HG03280 (cell line): ENCODE data around the gene CCSER2.
"Not testable (repeated sequence)": the region's sequence is repeated elsewhere in the genome, so short reads cannot be mapped to it uniquely, and the experiment has no call there.

ENCODE experiments used
- ATAC-seq: cut with Tn5 transposase; IDR thresholded peaks from one replicate; pipeline ENCODE4 v1.9.1; 2021; ENCODE audit warnings: mild to moderate bottlenecking, moderate library complexity; ENCODE audit not compliant: unreplicated experiment

CCSER2 gene

DNA sequence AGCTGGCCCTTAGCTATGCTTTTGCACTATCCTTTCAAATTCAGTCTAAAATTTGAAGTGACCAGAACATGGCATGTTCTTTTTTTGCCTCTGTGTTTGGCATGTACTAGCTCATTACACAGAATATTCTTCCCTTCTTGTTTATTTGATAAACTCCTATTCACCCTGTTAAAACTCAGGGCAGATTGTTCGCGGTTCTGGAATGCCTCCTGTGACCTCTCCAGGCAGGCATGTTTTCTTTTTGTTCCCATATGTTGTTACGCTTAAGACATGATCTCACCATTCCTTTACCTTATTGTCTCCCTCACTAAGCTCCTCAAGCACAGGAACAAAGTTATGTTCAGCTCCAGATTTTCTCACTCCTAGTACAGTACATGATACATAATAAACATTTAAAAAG is 181.7 kb downstream of the CCSER2 start:
- no peak for ATAC-seq

DNA sequence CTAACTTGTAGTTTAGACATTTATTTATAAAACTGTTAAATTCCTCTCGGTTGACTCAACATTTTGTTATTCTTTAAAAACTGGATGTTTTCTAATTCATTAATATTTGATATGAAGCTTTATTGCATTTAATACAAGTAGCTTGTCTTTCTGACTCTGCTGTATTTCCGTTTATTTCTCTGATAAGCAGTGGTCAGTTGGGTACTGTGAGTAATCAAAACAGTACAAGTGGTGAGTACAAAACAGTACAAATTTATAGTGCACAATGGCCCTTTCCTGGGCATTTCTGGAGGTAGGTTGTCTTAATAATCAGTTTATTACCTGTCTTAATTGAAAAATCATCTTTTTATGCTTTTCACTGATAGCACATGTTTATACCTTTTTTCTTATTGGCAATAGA is 182.7 kb downstream of the CCSER2 start:
- ATAC-seq, result no peak

DNA sequence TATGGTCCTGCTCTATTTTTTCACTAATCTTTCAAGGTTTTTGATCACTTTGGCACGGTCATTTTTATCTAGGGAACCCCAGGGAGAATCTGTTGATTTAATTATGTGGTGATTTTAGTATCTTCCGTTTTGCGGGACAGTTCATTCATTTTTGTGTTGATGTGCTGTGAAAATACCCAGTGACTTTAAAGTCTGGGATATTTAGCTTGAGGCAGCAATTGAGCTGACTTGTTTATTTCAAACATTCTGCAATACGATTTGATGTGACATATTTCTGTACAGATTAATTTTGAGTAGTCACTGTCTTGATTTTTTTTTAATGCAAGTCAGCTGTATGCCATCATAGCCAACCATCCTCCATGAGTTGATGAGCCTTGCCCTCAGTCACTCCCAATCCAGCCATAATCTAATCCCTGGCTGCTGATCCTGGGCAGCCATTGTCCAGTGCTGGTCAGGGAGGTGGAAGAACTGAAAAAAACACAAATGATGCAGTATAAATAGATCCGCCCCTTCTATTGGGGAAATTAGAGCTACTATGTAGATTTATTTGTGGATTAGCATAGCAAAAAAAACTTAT is 183.4 kb downstream of the CCSER2 start:
- no peak for ATAC-seq

DNA sequence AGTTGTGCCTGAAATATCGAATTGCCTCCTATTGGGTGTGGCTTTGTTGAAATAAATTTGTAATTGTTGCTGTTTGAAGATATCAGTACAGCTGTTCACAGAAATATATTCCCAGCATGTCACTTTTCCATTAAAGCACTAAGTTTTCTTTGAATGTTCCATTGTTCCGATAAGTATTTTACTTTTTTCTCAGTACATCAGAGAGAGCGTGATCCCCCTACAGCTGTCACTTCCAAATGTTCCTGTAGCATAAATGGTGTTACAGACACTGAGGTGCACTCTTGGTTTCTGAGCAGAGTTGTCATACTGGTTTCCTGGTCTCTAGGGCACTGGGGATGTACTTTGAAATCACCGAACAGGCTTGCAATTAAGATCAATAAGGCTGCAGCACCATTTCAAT is 189.2 kb downstream of the CCSER2 start:
- no peak for ATAC-seq

DNA sequence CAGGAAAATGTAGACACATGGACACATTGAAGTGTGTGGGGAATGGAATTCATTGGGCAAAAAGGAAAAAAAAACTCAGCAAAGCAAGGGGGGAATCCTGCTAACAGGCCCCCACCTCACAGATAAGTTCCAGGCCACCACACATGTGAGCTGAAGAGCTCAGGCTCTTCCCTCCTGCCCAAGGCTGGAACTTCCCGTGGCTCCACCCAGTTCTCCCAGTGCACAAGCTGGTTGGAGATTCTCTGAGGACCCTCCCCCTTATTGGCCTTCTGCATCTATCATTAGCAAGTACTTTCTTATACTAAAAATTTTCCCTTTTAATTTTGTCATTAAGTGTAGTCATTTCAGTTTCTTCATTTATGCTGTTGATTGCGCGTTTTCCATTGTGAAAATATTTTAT is 190.8 kb downstream of the CCSER2 start:
- ATAC-seq, result no peak

DNA sequence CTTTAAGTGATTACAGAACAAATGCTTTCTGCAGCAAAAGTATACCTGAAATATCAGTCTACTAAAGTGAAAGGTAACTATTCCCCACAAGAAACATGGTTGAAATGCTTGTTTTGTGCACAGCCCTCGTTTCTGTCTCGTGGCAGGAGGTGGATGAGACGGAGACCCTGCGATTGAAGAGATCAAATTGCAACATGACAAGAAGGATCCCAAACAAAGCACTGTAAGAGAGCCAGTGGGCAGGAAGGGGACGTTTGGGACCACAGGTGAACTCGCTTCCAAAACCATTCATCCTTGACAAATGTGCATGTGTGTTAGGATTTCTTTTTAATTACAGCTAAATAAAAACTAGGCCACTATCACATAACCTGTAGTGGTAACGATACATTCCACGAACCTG is 192.6 kb downstream of the CCSER2 start:
- ATAC-seq, result no peak

DNA sequence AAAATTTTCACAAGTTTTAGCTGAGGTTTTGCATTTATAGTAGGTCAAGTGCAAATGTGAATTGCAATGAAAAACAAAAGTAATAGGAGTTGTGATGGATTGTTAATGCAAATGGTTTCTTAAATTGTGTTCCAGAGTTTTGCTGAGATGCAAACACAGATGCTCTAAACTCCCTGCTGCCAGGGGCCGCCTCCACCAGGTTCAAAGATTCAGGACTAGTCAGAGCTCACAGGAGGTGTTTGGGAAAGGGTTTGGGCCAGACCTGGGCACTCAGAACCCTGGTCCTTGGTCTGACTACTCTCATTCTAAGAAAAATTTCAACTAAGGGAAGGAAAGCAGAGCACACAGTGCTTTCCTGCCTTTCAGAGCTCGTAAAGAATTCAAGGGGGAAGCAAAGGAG is 193.1 kb downstream of the CCSER2 start:
- no peak for ATAC-seq

DNA sequence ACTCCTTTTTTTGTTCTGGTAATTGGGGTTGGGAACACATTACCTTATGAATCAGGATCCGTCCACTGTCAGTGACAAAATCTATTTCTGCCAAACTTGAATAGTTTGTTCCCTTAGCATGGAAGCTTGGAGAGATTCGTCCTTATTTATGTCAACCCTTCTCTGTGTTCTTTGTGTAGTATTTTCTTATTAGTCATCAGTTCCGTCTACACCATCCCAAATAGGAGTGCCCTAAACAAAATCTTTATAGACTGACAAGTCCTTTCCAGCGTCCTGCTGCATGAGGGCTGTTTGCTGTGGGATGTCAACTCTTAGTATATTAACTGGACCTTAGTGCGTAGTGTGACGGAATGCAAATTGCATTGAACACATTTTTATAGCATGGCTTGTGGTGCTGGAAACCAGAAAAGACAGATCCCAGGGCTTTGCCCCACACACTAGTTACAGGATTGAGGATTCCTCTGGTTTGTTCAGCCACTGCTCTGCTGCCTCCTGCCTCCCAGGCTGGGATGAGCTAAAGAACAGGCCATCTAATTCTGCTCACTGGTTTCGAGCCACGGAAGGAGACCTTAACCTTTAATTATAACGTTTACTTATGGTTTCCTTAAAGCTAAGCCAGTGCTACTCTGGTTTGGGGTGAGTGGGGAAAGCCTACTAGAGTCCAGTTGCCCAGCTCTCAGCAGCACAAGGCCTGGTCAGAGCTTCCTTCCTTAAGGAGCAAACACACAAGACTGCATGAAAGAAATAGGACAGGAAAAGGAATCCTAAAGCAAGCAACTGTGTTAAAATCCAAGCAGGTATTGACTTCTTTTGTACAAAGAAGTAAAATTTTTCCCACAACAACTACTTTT is 194.4 kb downstream of the CCSER2 start:
- ATAC-seq, result no peak

DNA sequence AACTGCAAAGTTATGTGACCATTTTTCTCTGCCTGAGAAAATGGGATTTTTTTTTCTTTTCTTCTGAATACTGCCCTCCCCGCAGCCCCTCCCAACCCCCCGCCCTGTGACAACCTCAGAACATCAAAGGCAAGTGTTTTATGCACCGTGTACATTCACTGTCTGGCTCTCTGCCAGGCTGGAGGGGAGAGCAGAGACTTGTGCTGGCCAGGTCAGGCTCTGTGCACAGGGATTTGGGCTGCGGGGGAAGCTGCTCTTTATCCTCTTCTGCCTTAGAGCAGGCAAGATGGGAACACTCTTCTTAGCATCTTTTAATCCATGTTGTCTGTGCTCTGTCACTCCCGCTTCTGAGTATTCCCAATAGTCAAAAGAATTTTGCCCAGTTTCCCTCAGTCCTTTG is 195.1 kb downstream of the CCSER2 start:
- ATAC-seq, result no peak

DNA sequence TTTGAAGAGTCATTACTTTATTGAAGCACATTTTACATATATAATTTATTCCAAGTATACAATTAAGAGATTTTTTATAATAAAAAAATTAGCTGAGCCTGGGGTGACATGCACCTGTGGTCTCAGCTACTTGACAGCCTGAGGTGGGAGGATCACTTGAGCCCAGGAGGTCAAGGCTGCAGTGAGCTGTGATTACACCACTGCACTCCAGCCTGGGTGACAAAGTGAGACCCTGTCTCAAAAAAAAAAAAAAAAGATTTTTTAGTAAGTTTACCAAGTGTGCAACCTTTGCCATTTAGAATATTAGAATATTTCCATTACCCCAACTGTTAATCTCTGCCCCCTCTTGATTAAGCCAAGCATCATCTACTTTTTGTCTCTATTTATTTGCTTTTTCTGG is 196.0 kb downstream of the CCSER2 start:
- no peak for ATAC-seq

DNA sequence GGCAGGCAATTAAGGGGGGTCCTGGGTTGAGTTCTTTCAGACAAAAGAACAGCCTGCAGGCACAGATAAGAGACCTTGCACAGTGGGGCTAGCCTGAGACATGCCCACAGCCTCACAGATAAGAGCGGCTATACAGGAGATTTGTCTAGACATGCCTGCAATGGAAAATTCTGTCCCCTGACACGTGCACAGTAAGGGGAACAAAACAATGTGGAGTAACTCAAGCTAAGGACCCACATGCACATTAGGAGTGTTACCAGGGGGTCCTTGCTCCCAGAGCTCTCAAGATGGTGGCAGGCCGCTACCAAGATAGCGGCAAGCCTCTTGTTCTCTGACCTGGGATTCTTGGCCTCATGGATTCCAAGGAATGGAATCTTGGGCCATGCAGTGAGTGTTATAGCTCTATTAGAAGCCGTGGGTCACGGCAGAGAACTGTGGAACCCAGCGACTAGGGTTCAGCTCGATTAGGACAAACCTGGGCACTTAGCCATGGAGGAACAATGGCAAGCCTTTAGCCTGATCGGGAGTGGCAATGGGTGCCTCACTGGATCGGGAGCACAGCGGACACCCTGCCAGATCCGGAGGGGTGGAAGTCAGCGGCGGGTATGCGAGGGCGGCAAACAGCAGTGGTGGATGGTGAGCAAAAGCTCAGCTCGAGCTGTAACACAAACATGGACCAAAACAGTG is 196.9 kb downstream of the CCSER2 start:
- ATAC-seq, result no peak

DNA sequence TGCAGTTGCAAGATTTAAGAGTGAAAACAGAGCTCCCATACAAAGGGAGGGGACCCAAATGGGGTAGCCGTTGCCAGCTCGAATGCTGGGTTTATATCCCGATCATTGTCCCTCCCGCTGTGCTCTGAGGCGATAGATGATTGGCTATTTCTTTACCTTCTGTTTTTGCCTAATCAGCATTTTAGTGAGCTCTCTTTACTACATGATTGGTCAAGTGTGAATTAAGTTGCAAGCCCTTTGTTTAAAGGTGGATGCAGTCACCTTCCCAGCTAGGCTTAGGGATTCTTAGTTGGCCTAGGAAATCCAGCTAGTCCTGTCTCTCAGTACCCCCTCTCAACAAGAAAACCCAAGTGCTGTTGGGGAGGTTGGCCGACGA is 197.4 kb downstream of the CCSER2 start:
- ATAC-seq, result not testable (repeated sequence)

DNA sequence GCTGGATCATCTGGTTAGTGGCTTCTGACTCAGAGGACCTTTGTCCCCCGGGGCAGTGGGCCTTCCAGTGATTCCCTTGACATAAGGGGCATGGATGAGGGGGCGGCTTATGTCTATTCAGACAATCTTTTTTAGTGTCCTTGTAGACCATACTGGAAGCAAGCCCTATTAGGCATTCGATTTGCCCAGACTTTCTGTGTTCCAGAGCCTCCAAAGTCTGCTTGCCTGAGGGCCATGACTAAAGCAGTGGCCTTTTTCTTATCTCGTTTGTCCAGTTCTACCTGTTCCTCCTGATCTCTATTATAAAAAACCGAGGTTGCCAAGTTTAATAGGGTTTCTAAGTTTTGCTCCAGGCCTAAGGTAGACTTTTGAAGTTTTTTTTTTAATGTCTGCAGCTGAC is 199.0 kb downstream of the CCSER2 start:
- ATAC-seq, result not testable (repeated sequence)

DNA sequence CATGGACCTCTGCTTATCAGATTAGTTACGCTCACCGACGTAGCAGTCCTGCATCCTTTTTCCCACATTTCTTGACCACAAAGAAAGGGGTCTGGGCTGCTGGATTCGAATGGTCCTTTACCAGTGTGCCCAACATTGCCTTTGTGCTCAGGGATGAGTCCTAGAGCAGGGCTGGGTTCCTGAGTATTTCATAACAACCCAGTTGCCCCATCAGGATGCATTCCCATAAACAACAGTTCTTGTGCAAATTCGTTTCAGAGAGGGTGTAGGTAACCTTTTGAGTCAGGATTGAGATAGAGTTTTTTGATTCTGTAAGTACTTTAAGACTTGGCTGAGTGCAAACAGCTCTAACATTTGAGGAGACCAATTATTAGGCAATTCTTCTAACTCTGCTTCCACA is 200.1 kb downstream of the CCSER2 start:
- not testable (repeated sequence) for ATAC-seq

DNA sequence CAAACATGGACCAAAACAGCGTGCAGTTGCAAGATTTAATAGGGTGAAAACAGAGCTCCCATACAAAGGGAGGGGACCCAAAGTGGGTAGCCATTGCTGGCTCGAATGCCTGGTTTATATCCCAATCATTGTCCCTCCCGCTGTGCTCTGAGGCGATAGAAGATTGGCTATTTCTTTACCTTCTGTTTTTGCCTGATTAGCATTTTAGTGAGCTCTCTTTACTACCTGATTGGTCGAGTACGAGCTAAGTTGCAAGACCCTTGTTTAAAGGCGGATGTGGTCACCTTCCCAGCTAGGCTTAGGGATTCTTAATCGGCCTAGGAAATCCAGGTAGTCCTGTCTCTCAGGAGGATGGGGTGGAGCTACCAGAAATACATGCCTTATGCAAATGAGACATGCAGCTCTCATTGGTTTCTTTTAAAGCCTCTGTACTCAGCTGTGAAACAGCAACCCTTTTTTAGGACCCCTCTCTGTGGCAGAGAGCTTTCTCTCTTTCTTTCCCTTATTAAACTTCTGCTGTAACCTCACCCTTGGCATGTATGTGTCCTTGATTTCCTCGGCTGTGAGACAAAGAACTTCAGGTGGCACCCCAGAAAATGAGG is 202.4 kb downstream of the CCSER2 start:
- no peak for ATAC-seq

DNA sequence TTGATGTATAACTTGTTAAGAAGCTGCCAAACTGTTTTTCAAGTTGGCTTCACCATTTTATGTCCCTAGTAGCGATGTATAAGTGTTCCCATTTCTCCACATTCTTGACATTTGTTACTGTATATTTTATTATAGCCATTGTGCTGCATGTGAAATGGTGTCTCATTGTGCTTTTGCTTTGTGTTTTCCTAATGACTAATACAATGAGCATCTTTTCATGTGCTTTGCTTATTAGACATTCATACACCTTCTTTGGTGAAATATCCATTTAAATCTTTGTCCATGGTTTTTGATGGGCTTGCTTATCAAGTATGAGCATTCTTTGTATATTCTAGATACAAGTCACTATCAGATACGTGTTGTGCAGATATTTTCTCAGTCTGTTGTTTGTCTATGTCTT is 203.0 kb downstream of the CCSER2 start:
- ATAC-seq, result no peak

DNA sequence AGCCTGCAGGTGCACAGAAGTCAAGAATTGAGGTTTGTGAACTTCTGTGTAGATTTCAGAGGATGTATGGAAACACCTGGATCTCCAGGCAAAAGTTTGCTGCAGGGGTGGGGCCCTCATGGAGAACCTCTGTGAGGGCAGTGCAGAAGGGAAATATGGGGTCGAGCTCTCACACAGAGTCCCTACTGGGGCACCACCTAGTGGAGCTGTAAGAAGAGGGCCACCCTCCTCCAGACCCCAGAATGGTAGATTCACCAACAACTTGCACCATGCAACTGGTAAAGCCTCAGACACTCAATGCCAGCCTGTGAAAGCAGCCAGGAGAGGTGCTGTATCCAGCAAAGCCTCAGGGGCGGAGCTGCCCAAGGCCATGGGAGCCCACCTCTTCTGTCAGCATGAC is 205.8 kb downstream of the CCSER2 start:
- no peak for ATAC-seq

DNA sequence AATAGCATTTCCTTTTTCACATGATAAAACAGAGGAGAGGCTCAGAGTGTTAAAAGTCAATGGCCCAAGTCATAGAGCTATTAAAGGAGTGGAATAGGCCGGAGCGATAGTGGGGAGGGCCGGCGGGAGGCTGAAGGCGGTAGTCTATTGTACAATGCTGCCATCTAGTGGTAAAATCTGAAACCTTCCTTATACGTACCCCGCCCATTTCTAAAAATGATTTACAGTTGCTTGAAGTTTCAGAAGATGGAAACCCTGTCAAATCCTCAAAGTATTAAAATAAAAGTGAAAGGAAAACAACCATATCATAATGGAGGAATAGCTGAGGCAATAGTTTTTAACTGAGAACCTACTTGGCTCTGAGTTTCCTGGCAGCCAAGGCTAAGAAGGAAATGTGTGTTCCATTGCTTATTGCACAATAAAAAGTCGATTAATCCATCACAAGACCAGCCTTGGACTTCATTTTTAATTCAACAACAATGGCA is 209.1 kb downstream of the CCSER2 start:
- ATAC-seq, result peak; percentile 72

DNA sequence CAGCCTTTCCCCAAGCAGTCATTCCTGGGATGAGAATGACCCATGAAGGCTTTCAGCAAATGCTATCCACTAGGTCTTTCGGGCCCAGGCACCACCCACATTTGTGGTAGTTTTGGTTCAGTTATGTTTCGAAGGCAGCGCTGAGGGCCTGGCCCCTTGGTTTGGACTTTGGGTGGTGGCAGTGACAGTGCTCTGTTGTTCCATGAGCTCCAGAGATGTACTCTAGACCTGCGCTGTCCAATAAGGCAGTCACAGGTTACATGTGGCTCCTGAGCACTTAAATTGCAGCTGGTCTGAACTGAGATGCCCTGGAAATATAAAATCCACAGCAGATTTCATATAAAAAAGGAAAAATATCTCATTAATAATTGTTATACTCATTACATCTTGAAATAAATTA is 209.6 kb downstream of the CCSER2 start:
- ATAC-seq, result no peak

DNA sequence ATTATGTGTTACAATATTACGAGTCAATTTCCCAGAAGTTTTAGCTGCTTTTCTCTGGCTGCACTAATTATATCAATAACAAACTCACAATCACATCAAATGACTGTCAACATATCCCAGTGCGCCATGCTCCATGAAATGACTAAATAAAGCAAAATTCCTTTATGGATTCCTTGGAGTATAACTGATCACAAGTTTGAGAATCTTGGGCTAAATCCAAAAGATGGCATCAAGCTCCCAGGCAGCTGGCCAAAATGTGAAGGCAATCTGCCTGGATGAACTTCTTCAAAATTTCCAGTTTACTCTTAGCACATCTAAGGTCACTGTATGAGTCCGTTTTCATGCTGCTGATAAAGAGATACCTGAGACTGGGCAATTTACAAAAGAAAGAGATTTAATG is 210.8 kb downstream of the CCSER2 start:
- ATAC-seq, result no peak

DNA sequence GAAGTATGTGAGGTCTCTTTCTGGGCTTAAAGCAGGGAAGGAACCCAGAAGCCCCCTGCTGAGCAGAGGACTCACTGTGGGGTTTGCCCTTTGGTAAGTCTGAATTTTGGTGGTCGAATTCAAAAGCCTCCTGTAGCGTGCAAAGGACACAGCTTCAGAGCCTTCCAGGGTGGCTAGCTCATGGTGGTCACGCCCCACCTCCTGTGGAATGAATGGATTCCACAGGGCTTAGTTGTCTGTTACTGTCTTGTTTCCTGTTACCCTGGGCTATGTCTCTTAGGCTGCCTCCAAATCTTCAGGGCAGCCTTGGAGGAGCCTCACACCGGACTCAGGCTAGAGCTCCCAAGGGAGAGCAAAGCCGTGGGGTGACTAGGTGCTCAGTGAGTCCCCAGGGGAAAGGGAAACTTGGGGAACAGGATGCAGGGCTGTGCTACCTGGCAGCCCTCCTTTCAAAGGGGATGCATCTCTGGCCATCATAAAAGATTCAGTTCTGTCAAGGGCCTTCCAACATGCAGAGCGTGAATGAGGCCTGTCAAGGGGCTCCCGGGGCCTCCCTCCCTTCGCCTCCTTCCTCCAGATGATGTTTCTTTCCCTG is 211.7 kb downstream of the CCSER2 start:
- ATAC-seq, result peak; percentile 10
